Thyroid gland (tissue), 4 donors: ENCODE data around the gene RBP3.

Experiments used
- CTCF ChIP-seq, 6 experiments: fragments of 200-600 bp in 3 of 6; fragments of 450-650 bp in 3 of 6; sonication (generic) in 3 of 6; IDR thresholded peaks; one replicate each; pipeline ENCODE4 v1.5.1; 2016 to 2019; ENCODE audit warnings: antibody characterized with exemption in 6 of 6, mild to moderate bottlenecking in 2 of 6, inconsistent platforms in 1 of 6, moderate library complexity in 1 of 6
- POLR2A ChIP-seq, 2 donors: fragments of 450-650 bp; IDR thresholded peaks; one replicate each; pipeline ENCODE4 v1.6.1; 2017; ENCODE audit warnings: antibody characterized with exemption in 2 of 2, mild to moderate bottlenecking in 2 of 2, moderate library complexity in 1 of 2

- TF ChIP-seq CTCF (IDR thresholded peaks at IDR 0.05) (no peak), POLR2A (IDR thresholded peaks at IDR 0.05) (no peak)
Observed at GRCh38 chr10:47405857-47406547, 57.8 kb downstream of the RBP3 start.
